ENCODE data around the gene CTSA.
"Not testable (repeated sequence)": the region's sequence is repeated elsewhere in the genome, so short reads cannot be mapped to it uniquely, and the experiment has no call there.

The CTSA gene

DNA sequence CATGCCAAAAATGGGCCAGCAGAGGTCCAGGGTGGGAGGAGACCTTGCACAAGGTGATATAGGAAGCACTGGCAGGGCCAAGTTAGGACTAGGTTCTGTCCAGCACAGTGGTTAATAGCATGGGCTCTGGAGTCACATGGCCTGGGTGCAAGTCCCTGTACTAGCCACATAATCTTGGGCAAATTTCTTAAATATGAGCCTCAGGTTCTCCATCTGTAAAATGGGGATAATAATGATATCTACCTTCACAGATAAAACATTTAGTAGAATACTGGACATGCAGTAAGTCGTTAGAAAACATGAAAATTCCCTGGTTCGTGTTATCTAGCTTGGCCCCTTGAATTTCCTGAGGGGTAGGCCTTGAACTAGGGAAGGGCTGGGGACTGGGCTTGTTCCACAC is 6.2 kb downstream of the CTSA start:
- H3K4me1 ChIP-seq (ENCODE audit: control insufficient read depth, insufficient read depth, low read length) = peaks cover 4% of the 10 kb centered on the region
- H3K9me3 ChIP-seq (ENCODE audit: control insufficient read depth in 2 of 2, low read length in 2 of 2) = no peaks in the 10 kb centered on the region
- H3K36me3 ChIP-seq (ENCODE audit: control insufficient read depth in 2 of 2, insufficient read depth in 2 of 2, low read length in 2 of 2) = peaks cover 28 to 35% of the 10 kb centered on the region in 2 donors
- no peak overlapping the region for H3K4me3 ChIP-seq (ENCODE audit: low read length in 2 of 2)
- H3K9ac ChIP-seq (ENCODE audit: low read length in 2 of 2) = no peak overlapping the region
- no peak overlapping the region for H3K27ac ChIP-seq (ENCODE audit: low read length)
- H3K27me3 ChIP-seq (ENCODE audit: control insufficient read depth in 1 of 2, insufficient read depth in 2 of 2, low read length in 2 of 2) = no peaks in the 10 kb centered on the region

- Histone ChIP-seq H3K9ac (ENCODE audit: low read length in 2 of 2) (no peak overlapping the region), H3K4me3 (ENCODE audit: low read length in 2 of 2) (no peak overlapping the region), H3K4me1 (ENCODE audit: control insufficient read depth, insufficient read depth, low read length) (peaks cover 2% of the 10 kb centered on the region), H3K27ac (ENCODE audit: low read length) (no peak overlapping the region), H3K9me3 (ENCODE audit: control insufficient read depth in 2 of 2, low read length in 2 of 2) (no peaks in the 10 kb centered on the region), H3K36me3 (ENCODE audit: control insufficient read depth in 2 of 2, insufficient read depth in 2 of 2, low read length in 2 of 2) (peaks cover 28 to 35% of the 10 kb centered on the region in 2 donors), H3K27me3 (ENCODE audit: control insufficient read depth in 1 of 2, insufficient read depth in 2 of 2, low read length in 2 of 2) (no peaks in the 10 kb centered on the region)
These were observed 6.6 kb downstream of the CTSA start for GRCh38 chr20:45897692-45898091.

DNA sequence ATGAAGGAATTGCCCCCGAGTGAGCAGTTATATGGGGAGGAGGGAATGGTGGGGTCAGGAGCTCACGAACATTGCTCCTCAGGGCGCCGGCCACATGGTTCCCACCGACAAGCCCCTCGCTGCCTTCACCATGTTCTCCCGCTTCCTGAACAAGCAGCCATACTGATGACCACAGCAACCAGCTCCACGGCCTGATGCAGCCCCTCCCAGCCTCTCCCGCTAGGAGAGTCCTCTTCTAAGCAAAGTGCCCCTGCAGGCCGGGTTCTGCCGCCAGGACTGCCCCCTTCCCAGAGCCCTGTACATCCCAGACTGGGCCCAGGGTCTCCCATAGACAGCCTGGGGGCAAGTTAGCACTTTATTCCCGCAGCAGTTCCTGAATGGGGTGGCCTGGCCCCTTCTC is 7.2 kb downstream of the CTSA start:
- peaks cover 22 to 33% of the 10 kb centered on the region in 2 donors for H3K36me3 ChIP-seq (ENCODE audit: control insufficient read depth in 2 of 2, insufficient read depth in 2 of 2, low read length in 2 of 2)
- H3K4me1 ChIP-seq (ENCODE audit: control insufficient read depth, insufficient read depth, low read length) = no peaks in the 10 kb centered on the region
- no peak overlapping the region for H3K4me3 ChIP-seq (ENCODE audit: low read length in 2 of 2)
- H3K9ac ChIP-seq (ENCODE audit: low read length in 2 of 2) = no peak overlapping the region
- no peak overlapping the region for H3K27ac ChIP-seq (ENCODE audit: low read length)
- H3K9me3 ChIP-seq (ENCODE audit: control insufficient read depth in 2 of 2, low read length in 2 of 2) = no peaks in the 10 kb centered on the region
- H3K27me3 ChIP-seq (ENCODE audit: control insufficient read depth in 1 of 2, insufficient read depth in 2 of 2, low read length in 2 of 2) = no peaks in the 10 kb centered on the region

GRCh38 chr20:45899046-45899835 is 8.1 kb downstream of the CTSA start:
- H3K27ac ChIP-seq (ENCODE audit: low read length) = no peak overlapping the region
- no peaks in the 10 kb centered on the region for H3K9me3 ChIP-seq (ENCODE audit: control insufficient read depth in 2 of 2, low read length in 2 of 2)
- H3K4me1 ChIP-seq (ENCODE audit: control insufficient read depth, insufficient read depth, low read length) = no peaks in the 10 kb centered on the region
- H3K27me3 ChIP-seq (ENCODE audit: control insufficient read depth in 1 of 2, insufficient read depth in 2 of 2, low read length in 2 of 2) = no peaks in the 10 kb centered on the region
- no peak overlapping the region for H3K4me3 ChIP-seq (ENCODE audit: low read length in 2 of 2)
- no peak overlapping the region for H3K9ac ChIP-seq (ENCODE audit: low read length in 2 of 2)
- peaks cover 15 to 27% of the 10 kb centered on the region in 2 donors for H3K36me3 ChIP-seq (ENCODE audit: control insufficient read depth in 2 of 2, insufficient read depth in 2 of 2, low read length in 2 of 2)

DNA sequence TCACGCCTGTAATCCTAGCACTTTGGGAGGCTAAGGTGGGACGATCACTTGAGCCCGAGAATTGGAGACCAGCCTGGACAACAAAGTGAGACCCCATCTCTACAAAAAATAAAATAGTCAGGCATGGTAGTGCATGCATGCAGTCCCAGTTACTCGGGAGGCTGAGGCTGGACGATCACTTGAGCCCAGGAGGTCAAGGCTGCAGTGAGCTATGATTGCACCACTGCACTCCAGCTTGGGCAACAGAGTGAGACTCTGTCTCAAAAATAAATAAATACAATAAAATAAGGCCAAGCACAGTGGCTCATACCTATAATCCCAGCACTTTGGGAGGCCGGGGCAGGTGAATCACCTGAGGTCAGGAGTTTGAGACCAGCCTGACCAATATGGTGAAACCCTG is 10.2 kb downstream of the CTSA start:
- not testable (repeated sequence) for H3K27ac ChIP-seq (ENCODE audit: low read length); H3K27me3 ChIP-seq (ENCODE audit: control insufficient read depth in 1 of 2, insufficient read depth in 2 of 2, low read length in 2 of 2); H3K4me3 ChIP-seq (ENCODE audit: low read length in 2 of 2); H3K4me1 ChIP-seq (ENCODE audit: control insufficient read depth, insufficient read depth, low read length); H3K9me3 ChIP-seq (ENCODE audit: control insufficient read depth in 2 of 2, low read length in 2 of 2); H3K9ac ChIP-seq (ENCODE audit: low read length in 2 of 2)
- peaks cover 6 to 24% of the 10 kb centered on the region in 2 donors for H3K36me3 ChIP-seq (ENCODE audit: control insufficient read depth in 2 of 2, insufficient read depth in 2 of 2, low read length in 2 of 2)

- H3K27ac ChIP-seq (ENCODE audit: low read length) = no peak overlapping the region
- no peaks in the 10 kb centered on the region for H3K4me1 ChIP-seq (ENCODE audit: control insufficient read depth, insufficient read depth, low read length)
- peaks cover 6 to 18% of the 10 kb centered on the region in 2 donors for H3K36me3 ChIP-seq (ENCODE audit: control insufficient read depth in 2 of 2, insufficient read depth in 2 of 2, low read length in 2 of 2)
- no peaks in the 10 kb centered on the region for H3K9me3 ChIP-seq (ENCODE audit: control insufficient read depth in 2 of 2, low read length in 2 of 2)
- no peaks in the 10 kb centered on the region for H3K27me3 ChIP-seq (ENCODE audit: control insufficient read depth in 1 of 2, insufficient read depth in 2 of 2, low read length in 2 of 2)
- H3K4me3 ChIP-seq (ENCODE audit: low read length in 2 of 2) = no peak overlapping the region
- no peak overlapping the region for H3K9ac ChIP-seq (ENCODE audit: low read length in 2 of 2)
These were observed 11.1 kb downstream of the CTSA start for GRCh38 chr20:45902199-45902701.

- no peak overlapping the region for H3K9ac ChIP-seq (ENCODE audit: low read length in 2 of 2)
- H3K27ac ChIP-seq (ENCODE audit: low read length) = no peak overlapping the region
- H3K4me1 ChIP-seq (ENCODE audit: control insufficient read depth, insufficient read depth, low read length) = no peaks in the 10 kb centered on the region
- peaks cover 0 to 8% of the 10 kb centered on the region in 2 donors for H3K36me3 ChIP-seq (ENCODE audit: control insufficient read depth in 2 of 2, insufficient read depth in 2 of 2, low read length in 2 of 2)
- no peaks in the 10 kb centered on the region for H3K9me3 ChIP-seq (ENCODE audit: control insufficient read depth in 2 of 2, low read length in 2 of 2)
- H3K4me3 ChIP-seq (ENCODE audit: low read length in 2 of 2) = no peak overlapping the region
- H3K27me3 ChIP-seq (ENCODE audit: control insufficient read depth in 1 of 2, insufficient read depth in 2 of 2, low read length in 2 of 2) = no peaks in the 10 kb centered on the region
These were observed 13.7 kb downstream of the CTSA start for GRCh38 chr20:45904583-45905504.

GRCh38 chr20:45905505-45906079 is 14.5 kb downstream of the CTSA start:
- H3K36me3 ChIP-seq (ENCODE audit: control insufficient read depth in 2 of 2, insufficient read depth in 2 of 2, low read length in 2 of 2) = peaks cover 0 to 8% of the 10 kb centered on the region in 2 donors
- no peak overlapping the region for H3K4me3 ChIP-seq (ENCODE audit: low read length in 2 of 2)
- no peaks in the 10 kb centered on the region for H3K27me3 ChIP-seq (ENCODE audit: control insufficient read depth in 1 of 2, insufficient read depth in 2 of 2, low read length in 2 of 2)
- H3K9ac ChIP-seq (ENCODE audit: low read length in 2 of 2) = no peak overlapping the region
- no peak overlapping the region for H3K27ac ChIP-seq (ENCODE audit: low read length)
- H3K4me1 ChIP-seq (ENCODE audit: control insufficient read depth, insufficient read depth, low read length) = peaks cover 3% of the 10 kb centered on the region
- no peaks in the 10 kb centered on the region for H3K9me3 ChIP-seq (ENCODE audit: control insufficient read depth in 2 of 2, low read length in 2 of 2)

- Histone ChIP-seq H3K27me3 (ENCODE audit: control insufficient read depth in 1 of 2, insufficient read depth in 2 of 2, low read length in 2 of 2) (no peaks in the 10 kb centered on the region), H3K27ac (ENCODE audit: low read length) (no peak overlapping the region), H3K9me3 (ENCODE audit: control insufficient read depth in 2 of 2, low read length in 2 of 2) (no peaks in the 10 kb centered on the region), H3K4me1 (ENCODE audit: control insufficient read depth, insufficient read depth, low read length) (peaks cover 17% of the 10 kb centered on the region), H3K9ac (ENCODE audit: low read length in 2 of 2) (no peak overlapping the region), H3K4me3 (ENCODE audit: low read length in 2 of 2) (no peak overlapping the region), H3K36me3 (ENCODE audit: control insufficient read depth in 2 of 2, insufficient read depth in 2 of 2, low read length in 2 of 2) (peaks cover 0 to 6% of the 10 kb centered on the region in 2 donors)
These were observed 16.2 kb downstream of the CTSA start for GRCh38 chr20:45907219-45907948.

GRCh38 chr20:45908084-45908483 is 16.9 kb downstream of the CTSA start:
- Histone ChIP-seq H3K4me3 (ENCODE audit: low read length in 2 of 2) (no peak overlapping the region), H3K4me1 (ENCODE audit: control insufficient read depth, insufficient read depth, low read length) (peaks cover 20% of the 10 kb centered on the region), H3K27ac (ENCODE audit: low read length) (no peak overlapping the region)

More at GRCh38 chr20:45908084-45908483, 16.9 kb downstream of the CTSA start:
- Histone ChIP-seq H3K27me3 (ENCODE audit: control insufficient read depth in 1 of 2, insufficient read depth in 2 of 2, low read length in 2 of 2) (no peaks in the 10 kb centered on the region), H3K9me3 (ENCODE audit: control insufficient read depth in 2 of 2, low read length in 2 of 2) (no peaks in the 10 kb centered on the region), H3K9ac (ENCODE audit: low read length in 2 of 2) (no peak overlapping the region), H3K36me3 (ENCODE audit: control insufficient read depth in 2 of 2, insufficient read depth in 2 of 2, low read length in 2 of 2) (peaks cover 0 to 6% of the 10 kb centered on the region in 2 donors)

All from stomach smooth muscle (tissue), 2 donors.